Spleen (tissue), 11 donors: ENCODE measurements around the gene SEC61A1. TPM values are rescaled to one million over a fixed set of nuclear protein-coding genes. Genes with fewer than 3 reads are reported as not detected.
A peak's percentile ranks its signal among the peaks of the same experiment; 100 is the strongest.

ENCODE experiments used
- DNase-seq: peaks from one replicate; pipeline ENCODE4 v3.0.0-alpha.2; 2020
- H3K27ac ChIP-seq, 8 donors: fragments of 200-600 bp; sonication (generic) in 7 of 8; 1 replicate in 4 of 8; 2 replicates in 4 of 8; pipeline versions ENCODE4 v1.5.0 to v1.8.0; 2016 to 2021; ENCODE audit warnings: inconsistent platforms in 4 of 8, mild to moderate bottlenecking in 4 of 8, moderate library complexity in 1 of 8
- H3K27me3 ChIP-seq, 7 donors: fragments of 200-600 bp; sonication (generic) in 6 of 7; replicated peaks in 1 of 7; 1 replicate in 4 of 7; 2 replicates in 3 of 7; pipeline versions ENCODE4 v1.5.0 to v1.8.0; 2016 to 2021; ENCODE audit warnings: inconsistent platforms in 3 of 7, mild to moderate bottlenecking in 1 of 7
- H3K36me3 ChIP-seq, 6 donors: fragments of 200-600 bp; sonication (generic) in 5 of 6; 1 replicate in 4 of 6; 2 replicates in 2 of 6; pipeline versions ENCODE4 v1.5.0 to v1.8.0; 2016 to 2021; ENCODE audit warnings: inconsistent platforms in 2 of 6
- H3K4me1 ChIP-seq, 6 donors: fragments of 200-600 bp; sonication (generic) in 5 of 6; 1 replicate in 3 of 6; 2 replicates in 3 of 6; pipeline versions ENCODE4 v1.5.0 to v1.8.0; 2016 to 2021; ENCODE audit warnings: inconsistent platforms in 3 of 6
- H3K4me3 ChIP-seq, 8 donors: fragments of 200-600 bp; sonication (generic) in 7 of 8; 1 replicate in 4 of 8; 2 replicates in 4 of 8; pipeline versions ENCODE4 v1.5.0 to v1.8.0; 2016 to 2021; ENCODE audit warnings: inconsistent platforms in 4 of 8, mild to moderate bottlenecking in 4 of 8, moderate library complexity in 2 of 8
- H3K9me3 ChIP-seq, 8 donors: fragments of 200-600 bp; sonication (generic) in 7 of 8; 1 replicate in 4 of 8; 2 replicates in 4 of 8; pipeline versions ENCODE4 v1.5.0 to v1.8.0; 2016 to 2021; ENCODE audit warnings: inconsistent platforms in 4 of 8
- CTCF ChIP-seq, 11 experiments: fragments of 200-600 bp in 7 of 11; fragments of 450-650 bp in 4 of 11; sonication (generic) in 4 of 11; IDR thresholded peaks in 8 of 11; conservative IDR thresholded peaks in 3 of 11; 1 replicate in 7 of 11; 2 replicates in 4 of 11; pipeline versions ENCODE4 v1.4.0 to v1.8.0; 2016 to 2021; ENCODE audit warnings: antibody characterized with exemption in 11 of 11, inconsistent platforms in 4 of 11, mild to moderate bottlenecking in 1 of 11
- POLR2A ChIP-seq, 3 donors: fragments of 450-650 bp; IDR thresholded peaks; one replicate each; pipeline ENCODE4 v1.5.1; 2017; ENCODE audit warnings: antibody characterized with exemption in 3 of 3, mild to moderate bottlenecking in 1 of 3
- POLR2AphosphoS5 ChIP-seq, 3 donors: sonication (generic); formaldehyde crosslinking; IDR thresholded peaks; one replicate each; pipeline ENCODE4 v1.5.1; 2017; ENCODE audit warnings: antibody characterized with exemption in 3 of 3
- WGBS, 5 donors: extraction: QIAGEN DNeasy Blood & Tissue Kit in 3 of 5; methylation state at CpG; one replicate each; pipeline versions ENCODE4 v1.1.5 to v1.1.7; 2013 to 2018; 5-methylcytosine and 5-hydroxymethylcytosine counted together
- intact Hi-C: fragments of 100-400 bp; cut with DNase I; formaldehyde crosslinking; loops from one replicate; pipeline ENCODE4 v1.15.0; 2023; ENCODE audit warnings: low total_unique reads
- polyA plus RNA-seq, 3 donors: library from polyadenylated mRNA; stranded (reverse); fragments of 200-250 nt; gene quantifications; one replicate each; pipeline ENCODE4 v1.2.1, GENCODE V29; 2013
- total RNA-seq, 7 donors: library from RNA; depleted of rRNA in 3 of 7; stranded (reverse); fragments of >200 nt in 3 of 7; fragmentation: NEBNext Ultra II Directional in 4 of 7; extraction: Animal tissue kit (Norgen Biotek cat#: 25700) in 4 of 7; gene quantifications; one replicate each; pipeline versions ENCODE4 v1.1.0 to v1.2.1, GENCODE V29; 2016 to 2021
- donor health status: healthy with polysubstance abuse.
- donor health status: DM: no; HTN: no; CAD: no; lungs with moderate emphysema.
- donor health status: DM: no; HTN: no; CAD: no.
- donor health status: Bipolar disorder and iron deficiency.
- donor health status: healthy.
- donor health status: DM: no; HTN: no; CAD: no.
- donor health status: DM: yes; HTN: yes; CAD: no.

Gene SEC61A1
- total and polyA plus RNA-seq, 10 donors: 49.0 to 136 (median 114) TPM

- intact Hi-C loops: no loop called here
- TF ChIP-seq POLR2AphosphoS5 (IDR thresholded peaks at IDR 0.05) (no peak), POLR2A (IDR thresholded peaks at IDR 0.05) (no peak), CTCF (IDR thresholded peaks at IDR 0.05 in 8 of 11, conservative IDR thresholded peaks at IDR 0.05 in 3 of 11) (no peak)
- H3K4me3 ChIP-seq: no peak overlapping the region
- no peak for DNase-seq
- peaks cover 11 to 100% (median 100%) of the 10 kb centered on the region in 6 donors for H3K36me3 ChIP-seq
- no peaks in the 10 kb centered on the region for H3K27me3 ChIP-seq
- H3K27ac ChIP-seq: no peak overlapping the region
- peaks cover 0 to 9% (median 0%) of the 10 kb centered on the region in 6 donors for H3K4me1 ChIP-seq
- no peaks in the 10 kb centered on the region for H3K9me3 ChIP-seq
- WGBS, 5 donors: 88 to 98% (median 92%) methylated on average over 6 of the region's 6 CpGs
Observed at GRCh38 chr3:128064962-128065361, 12.7 kb downstream of the SEC61A1 start.

DNA sequence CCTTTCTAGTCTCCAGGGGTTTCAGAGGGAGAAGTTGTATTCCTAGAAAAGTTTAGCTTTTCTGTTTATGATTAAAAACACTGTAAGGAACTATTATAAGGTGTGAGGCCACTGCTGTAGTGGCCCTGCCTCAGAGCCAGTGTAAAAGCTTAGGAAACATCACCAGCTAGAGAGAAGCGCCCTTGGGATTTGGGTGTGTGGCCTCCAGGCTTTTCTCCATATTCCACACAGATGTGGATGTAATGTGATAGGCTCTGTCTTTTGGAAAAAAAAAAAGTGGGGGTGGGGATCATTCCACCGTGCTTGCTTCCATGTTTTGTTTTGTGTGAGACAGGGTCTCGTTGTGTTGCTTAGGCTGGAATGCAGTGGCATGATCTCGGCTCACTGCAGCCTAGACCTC, 13.9 kb downstream of the SEC61A1 start:
- Histone ChIP-seq H3K4me3 (no peak overlapping the region), H3K4me1 (peaks cover 0 to 7% (median 0%) of the 10 kb centered on the region in 6 donors), H3K27ac (no peak overlapping the region), H3K9me3 (no peaks in the 10 kb centered on the region), H3K27me3 (no peaks in the 10 kb centered on the region), H3K36me3 (peaks cover 11 to 100% (median 100%) of the 10 kb centered on the region in 6 donors)
- DNase-seq: no peak
- intact Hi-C loops: no loop called here
- WGBS, 5 donors: 91 to 99% (median 95%) methylated on average over 4 of the region's 4 CpGs
- TF ChIP-seq POLR2A (IDR thresholded peaks at IDR 0.05) (no peak), POLR2AphosphoS5 (IDR thresholded peaks at IDR 0.05) (no peak), CTCF (IDR thresholded peaks at IDR 0.05 in 8 of 11, conservative IDR thresholded peaks at IDR 0.05 in 3 of 11) (no peak)

GRCh38 chr3:128066676-128067075, 14.4 kb downstream of the SEC61A1 start:
- WGBS, 5 donors: 92 to 95% (median 94%) methylated on average over 9 of the region's 9 CpGs
- Histone ChIP-seq H3K4me3 (no peak overlapping the region), H3K27me3 (no peaks in the 10 kb centered on the region), H3K27ac (no peak overlapping the region), H3K4me1 (peaks cover 0 to 2% (median 0%) of the 10 kb centered on the region in 6 donors), H3K36me3 (peaks cover 11 to 100% (median 100%) of the 10 kb centered on the region in 6 donors), H3K9me3 (no peaks in the 10 kb centered on the region)
- peak; percentile 47 for DNase-seq
- intact Hi-C loops: no loop called here
- TF ChIP-seq POLR2A (IDR thresholded peaks at IDR 0.05) (no peak), POLR2AphosphoS5 (IDR thresholded peaks at IDR 0.05) (no peak), CTCF (IDR thresholded peaks at IDR 0.05 in 8 of 11, conservative IDR thresholded peaks at IDR 0.05 in 3 of 11) (no peak)

DNA sequence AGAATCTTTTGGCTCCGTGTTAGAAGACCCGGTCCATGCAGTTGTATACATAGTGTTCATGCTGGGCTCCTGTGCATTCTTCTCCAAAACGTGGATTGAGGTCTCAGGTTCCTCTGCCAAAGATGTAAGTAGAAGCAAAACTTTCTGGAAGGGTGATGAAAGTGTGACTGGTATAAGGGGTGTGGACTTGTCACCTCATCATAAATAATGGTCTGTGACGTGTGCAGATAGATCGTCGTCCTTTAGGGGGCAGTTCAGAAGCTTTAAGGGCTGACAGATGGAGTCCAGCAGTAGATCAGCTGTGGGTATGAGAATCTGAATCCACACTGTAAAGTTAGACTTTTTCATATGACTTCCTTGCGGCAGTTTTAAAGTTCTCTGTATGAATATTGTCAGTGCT, 15.3 kb downstream of the SEC61A1 start:
- TF ChIP-seq CTCF (IDR thresholded peaks at IDR 0.05 in 8 of 11, conservative IDR thresholded peaks at IDR 0.05 in 3 of 11): no peak
- TF ChIP-seq POLR2AphosphoS5 (IDR thresholded peaks at IDR 0.05): no peak
- no peak for TF ChIP-seq POLR2A (IDR thresholded peaks at IDR 0.05)
- Histone ChIP-seq H3K4me1 (peaks cover 0 to 7% (median 0%) of the 10 kb centered on the region in 6 donors), H3K9me3 (no peaks in the 10 kb centered on the region), H3K27me3 (no peaks in the 10 kb centered on the region), H3K36me3 (peaks cover 5 to 100% (median 100%) of the 10 kb centered on the region in 6 donors), H3K4me3 (no peak overlapping the region), H3K27ac (no peak overlapping the region)
- 68 to 82% (median 72%) methylated on average over 7 of the region's 7 CpGs for WGBS, 5 donors
- intact Hi-C loops: no loop called here
- DNase-seq: no peak
